WI38 (cell line): ENCODE data around the gene ABCC12.

ENCODE experiments used
- H3K4me3 ChIP-seq: 2 replicates; pipeline ENCODE4 v1.5.1; 2011; ENCODE audit warnings: low read depth, mild to moderate bottlenecking, control low read depth, low read length
- CTCF ChIP-seq: IDR thresholded peaks from 2 replicates; pipeline ENCODE4 v1.5.1; 2012; ENCODE audit warnings: low read depth, mild to moderate bottlenecking, control low read depth, low read length

The ABCC12 gene

GRCh38 chr16:48123104-48123788, 32.5 kb downstream of the ABCC12 start:
- H3K4me3 ChIP-seq = no peak overlapping the region
- TF ChIP-seq CTCF = no peak

GRCh38 chr16:48121276-48121675, 34.5 kb downstream of the ABCC12 start:
- TF ChIP-seq CTCF = no peak
- H3K4me3 ChIP-seq = no peak overlapping the region

GRCh38 chr16:48118841-48119240, 37.0 kb downstream of the ABCC12 start:
- no peak overlapping the region for H3K4me3 ChIP-seq
- no peak for TF ChIP-seq CTCF

GRCh38 chr16:48117217-48118105, 38.3 kb downstream of the ABCC12 start:
- peak; percentile 79 for TF ChIP-seq CTCF
- H3K4me3 ChIP-seq = no peak overlapping the region

- H3K4me3 ChIP-seq = no peak overlapping the region
- TF ChIP-seq CTCF = no peak
Observed at GRCh38 chr16:48115299-48115698, 40.5 kb downstream of the ABCC12 start.

- TF ChIP-seq CTCF = no peak
Observed at GRCh38 chr16:48114410-48114809, 41.4 kb downstream of the ABCC12 start.

GRCh38 chr16:48113471-48113870, 42.3 kb downstream of the ABCC12 start:
- TF ChIP-seq CTCF = no peak
- no peak overlapping the region for H3K4me3 ChIP-seq

More at GRCh38 chr16:48114410-48114809, 41.4 kb downstream of the ABCC12 start:
- no peak overlapping the region for H3K4me3 ChIP-seq
